Prostate gland (tissue), 2 donors: ENCODE measurements around the gene CLGN. TPM values are rescaled to one million over a fixed set of nuclear protein-coding genes. Genes with fewer than 3 reads are reported as not detected.

ENCODE experiments used
- DNase-seq: peaks from one replicate; pipeline ENCODE4 v3.0.0-alpha.2; 2019; ENCODE audit warnings: low spot score
- H3K27ac ChIP-seq, 2 donors: fragments of 200-600 bp; sonication (generic); 2 replicates each; pipeline ENCODE4 v1.5.1; 2017 to 2019
- H3K27me3 ChIP-seq: fragments of 200-600 bp; sonication (generic); replicated peaks from 2 replicates; pipeline ENCODE4 v1.5.1; 2019; ENCODE audit not compliant: insufficient read depth
- H3K36me3 ChIP-seq, 2 donors: fragments of 200-600 bp; sonication (generic); 1 replicate in 1 of 2; 2 replicates in 1 of 2; pipeline versions ENCODE4 v1.5.1 to v1.8.1; 2017 to 2019
- H3K4me1 ChIP-seq: fragments of 200-600 bp; sonication (generic); replicated peaks from 2 replicates; pipeline ENCODE4 v1.5.1; 2019
- H3K4me3 ChIP-seq, 2 donors: fragments of 200-600 bp; sonication (generic); 2 replicates each; pipeline ENCODE4 v1.5.1; 2017 to 2019
- H3K9me3 ChIP-seq: fragments of 200-600 bp; sonication (generic); 2 replicates; pipeline ENCODE4 v1.5.1; 2017
- POLR2A ChIP-seq: fragments of 450-650 bp; IDR thresholded peaks from one replicate; pipeline ENCODE4 v1.6.1; 2016; ENCODE audit warnings: antibody characterized with exemption, mild to moderate bottlenecking
- POLR2AphosphoS5 ChIP-seq: sonication (generic); formaldehyde crosslinking; IDR thresholded peaks from one replicate; pipeline ENCODE4 v1.6.1; 2017; ENCODE audit warnings: antibody characterized with exemption
- WGBS: methylation state at CpG from one replicate; pipeline ENCODE4 v1.1.5; 2018; 5-methylcytosine and 5-hydroxymethylcytosine counted together
- intact Hi-C: fragments of 100-400 bp; cut with DNase I; formaldehyde crosslinking; loops from one replicate; pipeline ENCODE4 v1.14.2; 2022
- total RNA-seq, 2 donors: library from RNA; depleted of rRNA; stranded (reverse); fragments of >200 nt; gene quantifications; one replicate each; pipeline ENCODE4 v1.1.0, GENCODE V29; 2016
- TF ChIP-seq, protein P1 (sequence below), 4 experiments: fragments of 200-600 bp in 2 of 4; fragments of 450-650 bp in 2 of 4; sonication (generic) in 2 of 4; IDR thresholded peaks; 1 replicate in 3 of 4; 2 replicates in 1 of 4; pipeline ENCODE4 v1.5.1; 2016 to 2019; ENCODE audit warnings: antibody characterized with exemption in 4 of 4, mild to moderate bottlenecking in 2 of 4, moderate library complexity in 2 of 4

Gene CLGN
- total RNA-seq, 2 donors from 2014 or later: 20.7 to 42.1 TPM

DNA sequence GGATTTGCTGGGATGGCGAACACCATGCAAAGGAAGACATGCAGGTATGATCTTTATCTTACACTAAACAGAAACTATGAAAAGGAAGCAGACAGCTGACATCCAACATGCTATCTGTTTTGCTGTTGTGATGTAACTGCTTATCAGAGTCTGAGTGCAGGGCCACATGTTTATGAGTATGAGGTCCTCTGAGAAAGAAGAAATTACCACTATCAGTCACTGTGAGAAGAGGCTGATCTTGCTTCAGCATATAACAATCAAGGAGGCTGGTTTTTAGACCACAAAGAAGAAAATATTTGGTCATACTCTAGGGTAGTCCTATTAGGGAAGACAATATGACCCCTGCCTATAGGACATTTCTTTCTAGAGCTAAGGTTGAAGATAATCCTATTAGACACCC lies 18.5 kb downstream of the CLGN start:
- Histone ChIP-seq H3K27me3 (no peaks in the 10 kb centered on the region), H3K36me3 (no peaks in the 10 kb centered on the region), H3K27ac (no peak overlapping the region), H3K4me1 (no peaks in the 10 kb centered on the region), H3K9me3 (no peaks in the 10 kb centered on the region), H3K4me3 (no peak overlapping the region)
- TF ChIP-seq POLR2AphosphoS5 (no peak), POLR2A (no peak)
- TF ChIP-seq, protein P1, sequence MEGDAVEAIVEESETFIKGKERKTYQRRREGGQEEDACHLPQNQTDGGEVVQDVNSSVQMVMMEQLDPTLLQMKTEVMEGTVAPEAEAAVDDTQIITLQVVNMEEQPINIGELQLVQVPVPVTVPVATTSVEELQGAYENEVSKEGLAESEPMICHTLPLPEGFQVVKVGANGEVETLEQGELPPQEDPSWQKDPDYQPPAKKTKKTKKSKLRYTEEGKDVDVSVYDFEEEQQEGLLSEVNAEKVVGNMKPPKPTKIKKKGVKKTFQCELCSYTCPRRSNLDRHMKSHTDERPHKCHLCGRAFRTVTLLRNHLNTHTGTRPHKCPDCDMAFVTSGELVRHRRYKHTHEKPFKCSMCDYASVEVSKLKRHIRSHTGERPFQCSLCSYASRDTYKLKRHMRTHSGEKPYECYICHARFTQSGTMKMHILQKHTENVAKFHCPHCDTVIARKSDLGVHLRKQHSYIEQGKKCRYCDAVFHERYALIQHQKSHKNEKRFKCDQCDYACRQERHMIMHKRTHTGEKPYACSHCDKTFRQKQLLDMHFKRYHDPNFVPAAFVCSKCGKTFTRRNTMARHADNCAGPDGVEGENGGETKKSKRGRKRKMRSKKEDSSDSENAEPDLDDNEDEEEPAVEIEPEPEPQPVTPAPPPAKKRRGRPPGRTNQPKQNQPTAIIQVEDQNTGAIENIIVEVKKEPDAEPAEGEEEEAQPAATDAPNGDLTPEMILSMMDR (IDR thresholded peaks at IDR 0.05): no peak
- 100% methylated on average over 1 of the region's 1 CpG for WGBS
- intact Hi-C loops: no loop called here
- DNase-seq: no peak

DNA sequence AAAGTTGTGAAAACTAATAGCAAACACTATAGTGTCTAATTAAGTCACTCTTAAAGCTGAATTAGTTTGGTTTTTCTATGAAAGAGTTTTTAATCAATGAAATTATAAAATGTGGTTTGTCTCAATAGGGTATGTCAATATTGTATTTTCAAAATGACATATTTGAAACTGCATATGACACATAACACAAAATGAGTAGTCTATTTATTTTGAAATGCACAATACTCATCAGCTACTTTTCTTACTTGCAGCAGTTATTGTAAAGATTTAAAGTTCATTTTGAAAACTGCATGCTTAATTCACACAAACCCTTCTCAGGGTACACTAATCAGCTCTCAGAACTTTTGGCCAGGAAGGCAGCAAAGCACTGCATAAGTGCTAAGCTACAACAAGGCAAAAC lies 21.2 kb downstream of the CLGN start:
- H3K4me1 ChIP-seq: no peaks in the 10 kb centered on the region
- no peak overlapping the region for H3K4me3 ChIP-seq
- TF ChIP-seq POLR2AphosphoS5 (no peak), POLR2A (no peak)
- TF ChIP-seq, protein P1 (IDR thresholded peaks at IDR 0.05): no peak
- H3K27me3 ChIP-seq: no peaks in the 10 kb centered on the region
- intact Hi-C loops: no loop called here
- H3K9me3 ChIP-seq: no peaks in the 10 kb centered on the region
- no peak overlapping the region for H3K27ac ChIP-seq
- no peak for DNase-seq
- H3K36me3 ChIP-seq: no peaks in the 10 kb centered on the region

DNA sequence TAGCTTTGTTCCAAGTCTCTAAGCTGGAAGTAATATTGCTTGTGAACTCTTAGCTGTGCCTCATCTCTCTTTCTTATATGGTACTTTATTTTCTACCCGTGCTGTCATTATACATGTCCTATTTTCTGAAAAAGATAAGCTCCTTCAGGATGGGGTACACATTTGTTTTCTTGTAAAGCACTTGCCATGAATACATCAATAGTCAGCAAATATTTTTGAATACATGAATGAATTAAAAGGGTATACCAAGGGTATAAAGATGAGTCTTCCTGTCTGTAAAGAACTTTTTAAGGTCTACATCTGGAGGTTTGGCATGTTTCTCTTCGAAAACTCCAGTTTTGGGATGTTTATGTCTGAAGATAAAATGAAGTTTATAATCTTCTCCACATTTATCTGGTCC lies 27.3 kb downstream of the CLGN start:
- intact Hi-C loops: no loop called here
- H3K4me1 ChIP-seq: no peaks in the 10 kb centered on the region
- no peaks in the 10 kb centered on the region for H3K36me3 ChIP-seq
- TF ChIP-seq POLR2A (no peak), POLR2AphosphoS5 (no peak)
- TF ChIP-seq, protein P1 (IDR thresholded peaks at IDR 0.05): no peak
- no peak for DNase-seq
- H3K27ac ChIP-seq: no peak overlapping the region
- 74% methylated on average over 2 of the region's 2 CpGs for WGBS
- no peaks in the 10 kb centered on the region for H3K9me3 ChIP-seq
- H3K4me3 ChIP-seq: no peak overlapping the region
- no peaks in the 10 kb centered on the region for H3K27me3 ChIP-seq

DNA sequence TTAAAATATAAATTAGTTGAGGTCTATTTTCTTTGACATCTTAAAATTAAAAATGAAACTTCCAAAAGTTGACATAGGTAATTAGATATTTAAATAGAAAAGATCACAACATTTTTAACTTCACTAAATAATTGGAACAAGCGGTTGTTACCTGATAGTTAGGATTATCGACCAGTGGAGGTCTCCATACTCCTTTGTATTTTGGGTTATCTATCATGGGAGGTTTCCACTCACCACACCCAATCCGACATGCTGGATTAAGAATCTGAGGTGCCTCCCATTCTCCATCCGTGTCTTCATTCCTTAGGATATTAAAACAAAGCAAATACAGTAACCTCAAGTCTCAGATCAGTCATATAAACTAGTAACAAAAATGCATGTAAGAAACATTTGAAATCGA lies 31.8 kb downstream of the CLGN start:
- 61% methylated on average over 5 of the region's 5 CpGs for WGBS
- no peak for DNase-seq
- TF ChIP-seq POLR2AphosphoS5 (no peak), POLR2A (no peak)
- TF ChIP-seq, protein P1 (IDR thresholded peaks at IDR 0.05): no peak
- no peaks in the 10 kb centered on the region for H3K27me3 ChIP-seq
- no peaks in the 10 kb centered on the region for H3K9me3 ChIP-seq
- H3K27ac ChIP-seq: no peak overlapping the region
- H3K4me3 ChIP-seq: no peak overlapping the region
- H3K36me3 ChIP-seq: no peaks in the 10 kb centered on the region
- intact Hi-C loops: no loop called here
- no peaks in the 10 kb centered on the region for H3K4me1 ChIP-seq

DNA sequence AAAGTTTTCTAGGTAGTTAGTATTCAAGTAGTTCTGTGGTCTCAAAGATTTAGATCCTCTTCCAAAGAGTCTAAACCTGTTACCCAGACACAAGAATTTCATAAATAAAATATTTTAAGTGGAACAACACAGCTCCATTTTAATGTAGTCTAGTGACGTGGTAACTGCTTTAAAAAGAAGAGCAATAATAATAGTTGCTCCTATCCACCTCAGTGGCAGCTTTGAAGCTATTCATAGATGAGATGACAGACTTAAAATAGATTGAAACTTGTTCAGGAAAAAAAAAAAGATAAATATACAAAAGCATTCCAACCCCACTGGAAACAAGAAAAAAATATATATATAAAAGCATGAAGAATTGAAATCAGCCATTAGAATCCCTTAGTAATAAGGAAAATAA lies 39.4 kb downstream of the CLGN start:
- Histone ChIP-seq H3K4me3 (no peak overlapping the region), H3K9me3 (no peaks in the 10 kb centered on the region), H3K27me3 (no peaks in the 10 kb centered on the region), H3K4me1 (no peaks in the 10 kb centered on the region), H3K27ac (no peak overlapping the region), H3K36me3 (no peaks in the 10 kb centered on the region)
- TF ChIP-seq POLR2A: no peak
- no peak for TF ChIP-seq POLR2AphosphoS5
- TF ChIP-seq, protein P1 (IDR thresholded peaks at IDR 0.05): no peak
- no peak for DNase-seq
- WGBS: 88% methylated on average over 1 of the region's 1 CpG
- intact Hi-C loops: no loop called here
